ENCODE measurements around the gene PLCH1. TPM values are rescaled to one million over a fixed set of nuclear protein-coding genes. Genes with fewer than 3 reads are reported as not detected.

The PLCH1 gene
- total and polyA plus RNA-seq, 2 of the 13 experiments (the other 11 are each of a cell fraction or from before 2014, with no cell fraction given) = 2.0 to 3.0 TPM

GRCh38 chr3:155339052-155339451, 405.8 kb downstream of the PLCH1 start (continued):
- TF ChIP-seq USF2 (IDR thresholded peaks at IDR 0.05; ENCODE audit: low read depth, low read length) (no peak), USF2 (CRISPR knock-in tag; IDR thresholded peaks at IDR 0.05; ENCODE audit: borderline replicate concordance) (no peak), ISL2 (CRISPR knock-in tag; IDR thresholded peaks at IDR 0.05) (no peak), SKIL (CRISPR knock-in tag; IDR thresholded peaks at IDR 0.05; ENCODE audit: borderline replicate concordance) (no peak)

GRCh38 chr3:155335724-155336354, 409.0 kb downstream of the PLCH1 start:
- no peak overlapping the region for H3K4me2 ChIP-seq (ENCODE audit: low read depth, low read length)
- H3K27ac ChIP-seq (ENCODE audit: extremely low read length, insufficient read depth, low read length) = no peak overlapping the region
- H3K27me3 ChIP-seq (ENCODE audit: control insufficient read depth in 1 of 2, insufficient read depth in 2 of 2, low read length in 2 of 2) = no peaks in the 10 kb centered on the region
- no peaks in the 10 kb centered on the region for H3K4me1 ChIP-seq (ENCODE audit: insufficient read depth, low read length)
- intact Hi-C loops (cut with micrococcal nuclease; ENCODE audit: unreplicated experiment) = no loop called here
- H3K9ac ChIP-seq (ENCODE audit: insufficient read depth, low read depth, low read length) = no peak overlapping the region
- ChIA-PET CTCF (ENCODE audit: low intra/inter-chr PET ratio, low total read pairs) (no interaction called here), POLR2A (no interaction called here)
- no peaks in the 10 kb centered on the region for H4K20me1 ChIP-seq (ENCODE audit: insufficient read depth, low read length)
- no peak for DNase-seq (ENCODE audit: low spot score)
- WGBS (ENCODE audit: low lambda C conversion rate) = 50% methylated on average over 3 of the region's 3 CpGs
- no peak overlapping the region for H2AFZ ChIP-seq (ENCODE audit: low read length)
- no peaks in the 10 kb centered on the region for H3K9me3 ChIP-seq (ENCODE audit: low read length)
- no peaks in the 10 kb centered on the region for H3K79me2 ChIP-seq (ENCODE audit: insufficient read depth, low read length)
- ATAC-seq = no peak
- H3K36me3 ChIP-seq (replicated peaks in 1 of 2; ENCODE audit: control insufficient read depth in 1 of 2, insufficient read depth in 2 of 2, low read length in 2 of 2) = no peaks in the 10 kb centered on the region
- no peak overlapping the region for H3K4me3 ChIP-seq (replicated peaks in 1 of 3; ENCODE audit: insufficient read depth in 1 of 3, low read depth in 2 of 3, low read length in 3 of 3)
- no peak for FAIRE-seq
- BruUV-seq (replicated peaks) = no TSS peak
- in situ Hi-C loops (cut with HindIII; ENCODE audit: extremely low pct_ligation_motif_present, low pct_unique_long_range_greater_than_20kb) = no loop called here
- TF ChIP-seq PHF5A (CRISPR knock-in tag; IDR thresholded peaks at IDR 0.05; ENCODE audit: low read depth, unreplicated experiment) = no peak
- TF ChIP-seq ZSCAN5A (CRISPR knock-in tag; IDR thresholded peaks at IDR 0.05; ENCODE audit: borderline replicate concordance) = no peak

Measured in HepG2 (cell line).